IMR-90 (cell line): ENCODE data around the gene MOB2. TPM values are rescaled to one million over a fixed set of nuclear protein-coding genes. Genes with fewer than 3 reads are reported as not detected.

Source experiments
- ATAC-seq: fragments of 200-7000 bp; cut with Tn5 transposase; 2 replicates; pipeline ENCODE4 v1.9.1; 2020; ENCODE audit warnings: low read depth, mild to moderate bottlenecking, moderate library complexity
- BruUV-seq: library from RNA; stranded (reverse); fragments of 400-500 nt; replicated peaks from 2 replicates; lab custom pipeline; 2021; lab: Mats Ljungman, UMichigan
- CTCF ChIA-PET: fragments of 300-600 bp; formaldehyde crosslinking; extraction: SDS; loops from one replicate; lab custom pipeline; 2021; ENCODE audit warnings: antibody characterized with exemption; lab: Yijun Ruan, JAX
- POLR2A ChIA-PET: fragments of 300-600 bp; sonication (Branson Sonifier 250); formaldehyde crosslinking; loops from one replicate; lab custom pipeline; 2022; ENCODE audit warnings: antibody characterized with exemption; ENCODE audit not compliant: unreplicated experiment; lab: Charles Lee
- DNase-seq: peaks from one replicate; pipeline ENCODE4 v3.0.0; 2013
- H2AFZ ChIP-seq: replicated peaks from 2 replicates; pipeline ENCODE3; 2013; ENCODE audit warnings: low read length, mild to moderate bottlenecking; ENCODE audit not compliant: poor library complexity
- H2AK5ac ChIP-seq: 2 replicates; pipeline ENCODE4 v1.6.1; 2013; ENCODE audit warnings: low read depth, low read length, inconsistent platforms
- H2AK9ac ChIP-seq: replicated peaks from 2 replicates; pipeline ENCODE3; 2013; ENCODE audit warnings: mild to moderate bottlenecking, low read depth, low read length, moderate library complexity; ENCODE audit not compliant: poor library complexity
- H2BK120ac ChIP-seq: 2 replicates; pipeline ENCODE4 v1.6.1; 2013; ENCODE audit warnings: low read depth, low read length, inconsistent platforms
- H2BK15ac ChIP-seq: 3 replicates; pipeline ENCODE4 v1.6.1; 2013; ENCODE audit warnings: low read depth, low read length, inconsistent platforms
- H2BK20ac ChIP-seq: 2 replicates; pipeline ENCODE4 v1.6.1; 2013; ENCODE audit warnings: low read depth, mild to moderate bottlenecking, inconsistent platforms, low read length, moderate library complexity
- H2BK5ac ChIP-seq: 2 replicates; pipeline ENCODE4 v1.6.1; 2013; ENCODE audit warnings: mild to moderate bottlenecking, low read depth, low read length, inconsistent platforms; ENCODE audit not compliant: poor library complexity, severe bottlenecking
- H3K14ac ChIP-seq: replicated peaks from 2 replicates; pipeline ENCODE4 v1.6.1; 2013; ENCODE audit warnings: low read depth, low read length, inconsistent platforms
- H3K18ac ChIP-seq: 2 replicates; pipeline ENCODE4 v1.6.1; 2013; ENCODE audit warnings: low read depth, low read length, control low read depth
- H3K23ac ChIP-seq: 2 replicates; pipeline ENCODE4 v1.6.1; 2013; ENCODE audit warnings: low read depth, low read length, inconsistent platforms
- H3K27ac ChIP-seq: 2 replicates; pipeline ENCODE4 v1.5.1; 2013; ENCODE audit warnings: mild to moderate bottlenecking, control low read depth, low read length; ENCODE audit not compliant: insufficient read depth
- H3K27me3 ChIP-seq: 2 replicates; pipeline ENCODE4 v1.6.1; 2013; ENCODE audit warnings: low read length; ENCODE audit not compliant: control insufficient read depth, insufficient read depth
- H3K36me3 ChIP-seq: 2 replicates; pipeline ENCODE4 v1.6.1; 2013; ENCODE audit warnings: low read length, mixed read lengths; ENCODE audit not compliant: control insufficient read depth, insufficient read depth
- H3K4ac ChIP-seq: 2 replicates; pipeline ENCODE4 v1.6.1; 2013; ENCODE audit warnings: low read depth, low read length, inconsistent platforms
- H3K4me1 ChIP-seq: 2 replicates; pipeline ENCODE4 v1.6.1; 2013; ENCODE audit warnings: low read length, mixed read lengths; ENCODE audit not compliant: control insufficient read depth, insufficient read depth
- H3K4me2 ChIP-seq: 2 replicates; pipeline ENCODE4 v1.6.1; 2013; ENCODE audit warnings: low read depth, mild to moderate bottlenecking, control low read depth, low read length, moderate library complexity
- H3K4me3 ChIP-seq: 2 replicates; pipeline ENCODE4 v1.5.1; 2013; ENCODE audit warnings: low read depth, mild to moderate bottlenecking, control low read depth, low read length, moderate library complexity; ENCODE audit not compliant: insufficient read depth
- H3K56ac ChIP-seq: 2 replicates; pipeline ENCODE4 v1.6.1; 2013; ENCODE audit warnings: low read length, inconsistent platforms; ENCODE audit not compliant: insufficient read depth; ENCODE audit errors: extremely low read depth
- H3K79me1 ChIP-seq, 2 experiments: 2 replicates each; pipeline ENCODE4 v1.6.1; 2013; ENCODE audit warnings: low read length in 2 of 2, inconsistent platforms in 1 of 2, low read depth in 1 of 2
- H3K9ac ChIP-seq: 2 replicates; pipeline ENCODE4 v1.6.1; 2013; ENCODE audit warnings: low read depth, low read length, control low read depth
- H3K9me1 ChIP-seq: 2 replicates; pipeline ENCODE4 v1.6.1; 2013; ENCODE audit warnings: low read length, inconsistent platforms; ENCODE audit not compliant: insufficient read depth
- H3K9me3 ChIP-seq: 2 replicates; pipeline ENCODE4 v1.6.1; 2013; ENCODE audit warnings: low read length; ENCODE audit not compliant: control insufficient read depth, insufficient read depth
- H4K20me1 ChIP-seq: 2 replicates; pipeline ENCODE4 v1.6.1; 2013; ENCODE audit warnings: low read length, inconsistent platforms; ENCODE audit not compliant: insufficient read depth
- H4K5ac ChIP-seq: 2 replicates; pipeline ENCODE4 v1.6.1; 2013; ENCODE audit warnings: mild to moderate bottlenecking, low read depth, low read length, control low read depth
- H4K8ac ChIP-seq, 2 experiments: 2 replicates each; pipeline ENCODE4 v1.6.1; 2013; ENCODE audit warnings: low read depth in 2 of 2, low read length in 2 of 2, control low read depth in 1 of 2, inconsistent platforms in 1 of 2
- H4K91ac ChIP-seq: 2 replicates; pipeline ENCODE4 v1.6.1; 2013; ENCODE audit warnings: low read depth, low read length, inconsistent platforms; ENCODE audit not compliant: insufficient read depth
- BHLHE40 ChIP-seq: fragments of 150-350 bp; IDR thresholded peaks from 2 replicates; pipeline ENCODE4 v1.6.1; 2016; ENCODE audit warnings: mild to moderate bottlenecking, low read depth, low read length
- CEBPB ChIP-seq: IDR thresholded peaks from 2 replicates; pipeline ENCODE4 v1.6.1; 2012; ENCODE audit warnings: low read depth, low read length, improper control_type of control experiment
- MAFK ChIP-seq: IDR thresholded peaks from 2 replicates; pipeline ENCODE4 v1.6.1; 2012; ENCODE audit warnings: low read depth, low read length, improper control_type of control experiment
- MAZ ChIP-seq: IDR thresholded peaks from 2 replicates; pipeline ENCODE4 v1.6.1; 2012; ENCODE audit warnings: low read depth, mild to moderate bottlenecking, low read length, improper control_type of control experiment, moderate library complexity, borderline replicate concordance
- NFE2L2 ChIP-seq: fragments of 150-350 bp; IDR thresholded peaks from 2 replicates; pipeline ENCODE4 v1.6.1; 2016; ENCODE audit warnings: low read depth, mild to moderate bottlenecking, low read length
- RFX5 ChIP-seq: IDR thresholded peaks from 2 replicates; pipeline ENCODE4 v1.8.0; 2012; ENCODE audit warnings: low read depth, mild to moderate bottlenecking, low read length, moderate library complexity
- SMC3 ChIP-seq: fragments of 150-350 bp; IDR thresholded peaks from 2 replicates; pipeline ENCODE4 v1.6.1; 2016; ENCODE audit warnings: low read depth, mild to moderate bottlenecking, antibody characterized with exemption, low read length, moderate library complexity
- WGBS, 2 experiments: methylation state at CpG; one replicate each; pipeline versions ENCODE4 v1.1.5 to v1.1.7; 2013; ENCODE audit warnings: missing lambda C conversion rate in 2 of 2; ENCODE audit not compliant: insufficient read length in 1 of 2; ENCODE audit errors: extremely low coverage in 2 of 2; 5-methylcytosine and 5-hydroxymethylcytosine counted together
- dilution Hi-C: fragments of 300-500 bp; cut with HindIII; formaldehyde crosslinking; loops from one replicate; pipeline ENCODE4 v1.14.3; 2018; ENCODE audit warnings: low sequenced_read_pairs; ENCODE audit not compliant: unreplicated experiment
- in situ Hi-C: fragments of 300-500 bp; cut with MboI; formaldehyde crosslinking; loops from 3 replicates; pipeline ENCODE4 v1.14.3; 2019; ENCODE audit warnings: low sequenced_read_pairs, inconsistent platforms, mixed read lengths
- intact Hi-C: fragments of 100-400 bp; cut with micrococcal nuclease; formaldehyde crosslinking; loops from 2 replicates; pipeline ENCODE4 v1.10.0; 2022
- polyA plus RNA-seq, 3 experiments: library from polyadenylated mRNA; depleted of rRNA; stranded (reverse); fragments of >200 nt; gene quantifications; 2 replicates each; pipeline ENCODE4 v1.2.3, GENCODE V29; 2012; ENCODE audit warnings: low replicate concordance in 1 of 3
- total RNA-seq: library from RNA; depleted of rRNA; stranded (reverse); fragments of >200 nt; gene quantifications from 2 replicates; pipeline ENCODE4 v1.2.3, GENCODE V29; 2012
- TF ChIP-seq, protein P1 (sequence below): fragments of 150-350 bp; IDR thresholded peaks from 2 replicates; pipeline ENCODE4 v1.6.1; 2016; ENCODE audit warnings: low read depth, mild to moderate bottlenecking, low read length, moderate library complexity, borderline replicate concordance
- TF ChIP-seq, protein P2 (sequence below): conservative IDR thresholded peaks from 2 replicates; pipeline ENCODE4 v1.5.1; 2012; ENCODE audit warnings: mild to moderate bottlenecking, low read depth, low read length, improper control_type of control experiment

Gene MOB2
- total and polyA plus RNA-seq, 2 of the 4 experiments (the other 2 are of a cell fraction): 23.7 to 36.2 TPM

DNA sequence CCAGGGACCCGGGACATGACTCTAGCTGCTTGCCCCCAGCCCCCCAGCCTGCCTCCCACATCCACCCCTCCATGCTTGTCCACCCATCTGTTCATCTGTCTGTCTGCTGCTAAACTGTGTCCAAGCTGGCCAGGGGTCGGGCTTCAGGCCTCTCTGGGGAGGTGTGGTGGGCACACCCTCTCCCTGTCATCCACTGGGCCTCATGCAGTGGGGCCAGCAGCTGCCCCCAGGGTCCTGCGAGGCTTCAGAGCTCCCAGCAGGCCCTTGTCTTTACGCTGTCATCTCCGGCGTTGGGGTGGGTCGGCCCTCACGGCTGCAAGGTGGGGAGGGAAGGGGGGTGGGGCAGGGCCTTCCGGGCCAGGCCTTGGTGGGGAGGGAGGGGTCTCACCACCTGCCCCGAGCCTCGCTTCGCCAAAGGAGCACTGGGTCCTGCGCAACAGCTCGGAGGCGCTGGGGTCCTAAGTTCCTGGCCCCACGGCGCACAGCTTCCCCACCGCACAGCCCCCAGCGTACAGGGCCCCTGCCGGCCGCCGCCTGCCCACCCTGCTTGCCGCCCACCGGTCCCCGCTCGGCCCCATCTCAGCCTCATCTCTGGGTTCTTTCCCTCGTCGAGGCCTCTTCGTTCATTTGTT is 26.7 kb downstream of the MOB2 start:
- Histone ChIP-seq H3K4me1 (peaks cover 13% of the 10 kb centered on the region; the same call in 1 of the 2 replicates), H3K27me3 (no peaks in the 10 kb centered on the region), H3K27ac (no peak overlapping the region), H3K18ac (no peak overlapping the region; the same call in 1 of the 2 replicates), H3K4ac (no peak overlapping the region), H3K9me1 (no peaks in the 10 kb centered on the region), H2BK5ac (no peak overlapping the region), H2AK5ac (no peak overlapping the region), H4K5ac (no peak overlapping the region), H4K20me1 (no peaks in the 10 kb centered on the region), H3K9ac (no peak overlapping the region), H2AFZ (no peak overlapping the region), H3K4me2 (no peak overlapping the region), H3K4me3 (no peak overlapping the region), H3K23ac (no peak overlapping the region), H4K91ac (no peak overlapping the region), H3K79me1 (no peaks in the 10 kb centered on the region), H2AK9ac (no peak overlapping the region), H2BK15ac (no peak overlapping the region), H2BK20ac (no peak overlapping the region), H3K9me3 (no peaks in the 10 kb centered on the region), H2BK120ac (no peak overlapping the region), H4K8ac (no peak overlapping the region), H3K56ac (no peak overlapping the region), H3K36me3 (no peaks in the 10 kb centered on the region), H3K14ac (no peak overlapping the region)
- DNase-seq (no peak), ATAC-seq (no peak)
- no TSS peak for BruUV-seq
- 30% methylated on average over 7 of the region's 29 CpGs; no CpG with 5 or more reads in 1 of the 2 experiments for WGBS, 2 experiments
- intact Hi-C loops: no loop called here
- dilution Hi-C loops: no loop called here
- TF ChIP-seq, protein P1, sequence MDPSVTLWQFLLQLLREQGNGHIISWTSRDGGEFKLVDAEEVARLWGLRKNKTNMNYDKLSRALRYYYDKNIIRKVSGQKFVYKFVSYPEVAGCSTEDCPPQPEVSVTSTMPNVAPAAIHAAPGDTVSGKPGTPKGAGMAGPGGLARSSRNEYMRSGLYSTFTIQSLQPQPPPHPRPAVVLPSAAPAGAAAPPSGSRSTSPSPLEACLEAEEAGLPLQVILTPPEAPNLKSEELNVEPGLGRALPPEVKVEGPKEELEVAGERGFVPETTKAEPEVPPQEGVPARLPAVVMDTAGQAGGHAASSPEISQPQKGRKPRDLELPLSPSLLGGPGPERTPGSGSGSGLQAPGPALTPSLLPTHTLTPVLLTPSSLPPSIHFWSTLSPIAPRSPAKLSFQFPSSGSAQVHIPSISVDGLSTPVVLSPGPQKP: no peak
- TF ChIP-seq CEBPB (no peak), SMC3 (no peak), MAZ (no peak), MAFK (no peak), NFE2L2 (no peak), BHLHE40 (no peak), RFX5 (no peak)
- TF ChIP-seq, protein P2, sequence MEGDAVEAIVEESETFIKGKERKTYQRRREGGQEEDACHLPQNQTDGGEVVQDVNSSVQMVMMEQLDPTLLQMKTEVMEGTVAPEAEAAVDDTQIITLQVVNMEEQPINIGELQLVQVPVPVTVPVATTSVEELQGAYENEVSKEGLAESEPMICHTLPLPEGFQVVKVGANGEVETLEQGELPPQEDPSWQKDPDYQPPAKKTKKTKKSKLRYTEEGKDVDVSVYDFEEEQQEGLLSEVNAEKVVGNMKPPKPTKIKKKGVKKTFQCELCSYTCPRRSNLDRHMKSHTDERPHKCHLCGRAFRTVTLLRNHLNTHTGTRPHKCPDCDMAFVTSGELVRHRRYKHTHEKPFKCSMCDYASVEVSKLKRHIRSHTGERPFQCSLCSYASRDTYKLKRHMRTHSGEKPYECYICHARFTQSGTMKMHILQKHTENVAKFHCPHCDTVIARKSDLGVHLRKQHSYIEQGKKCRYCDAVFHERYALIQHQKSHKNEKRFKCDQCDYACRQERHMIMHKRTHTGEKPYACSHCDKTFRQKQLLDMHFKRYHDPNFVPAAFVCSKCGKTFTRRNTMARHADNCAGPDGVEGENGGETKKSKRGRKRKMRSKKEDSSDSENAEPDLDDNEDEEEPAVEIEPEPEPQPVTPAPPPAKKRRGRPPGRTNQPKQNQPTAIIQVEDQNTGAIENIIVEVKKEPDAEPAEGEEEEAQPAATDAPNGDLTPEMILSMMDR: no peak
- in situ Hi-C loops: no loop called here
- CTCF ChIA-PET: no interaction called here
- POLR2A ChIA-PET: no interaction called here
